B cell (primary cell): ENCODE data around the gene CPLX1. TPM values are rescaled to one million over a fixed set of nuclear protein-coding genes. Genes with fewer than 3 reads are reported as not detected.
A peak's percentile ranks its signal among the peaks of the same experiment; 100 is the strongest.

Experiments
- ATAC-seq: fragments of 200-7000 bp; cut with Tn5 transposase; one replicate; pipeline ENCODE4 v1.10.0; 2021; ENCODE audit warnings: low read depth, mild to moderate bottlenecking, moderate number of reproducible peaks, moderate library complexity
- CTCF ChIA-PET: fragments of 350-600 bp; sonication (Branson Sonifier 250); formaldehyde crosslinking; loops from one replicate; lab custom pipeline; 2021; ENCODE audit warnings: antibody characterized with exemption, inconsistent platforms; lab: Charles Lee
- POLR2A ChIA-PET: fragments of 350-600 bp; sonication (Branson Sonifier 250); formaldehyde crosslinking; loops from one replicate; lab custom pipeline; 2021; ENCODE audit warnings: antibody characterized with exemption; lab: Charles Lee
- DNase-seq: peaks from one replicate; pipeline ENCODE4 v3.0.0; 2013
- H2AFZ ChIP-seq: 2 replicates; pipeline ENCODE4 v1.6.1; 2012; ENCODE audit warnings: mild to moderate bottlenecking, low read depth, low read length; ENCODE audit not compliant: insufficient read depth, poor library complexity, severe bottlenecking
- H3K27ac ChIP-seq, 2 donors: 1 replicate in 1 of 2; 2 replicates in 1 of 2; pipeline ENCODE4 v1.5.1; 2012 to 2013; ENCODE audit warnings: low read length in 2 of 2, mild to moderate bottlenecking in 2 of 2, moderate library complexity in 1 of 2
- H3K27me3 ChIP-seq, 4 experiments: fragments of 200-600 bp in 1 of 4; sonication (generic) in 1 of 4; replicated peaks in 1 of 4; 1 replicate in 2 of 4; 2 replicates in 2 of 4; pipeline versions ENCODE4 v1.6.1 to v1.7.0; 2013 to 2016; ENCODE audit warnings: low read length in 3 of 4, mild to moderate bottlenecking in 2 of 4, mixed read lengths in 1 of 4, moderate library complexity in 1 of 4; ENCODE audit not compliant: insufficient read depth in 4 of 4, control insufficient read depth in 3 of 4; ENCODE audit errors: control extremely low read depth in 1 of 4
- H3K36me3 ChIP-seq, 2 experiments: replicated peaks in 1 of 2; 1 replicate in 1 of 2; 2 replicates in 1 of 2; pipeline versions ENCODE4 v1.6.1 to v1.7.1; 2013; ENCODE audit warnings: low read length in 1 of 2; ENCODE audit not compliant: insufficient read depth in 2 of 2, control insufficient read depth in 1 of 2; ENCODE audit errors: control extremely low read depth in 1 of 2, extremely low read depth in 1 of 2
- H3K4me1 ChIP-seq, 2 donors: fragments of 200-600 bp in 1 of 2; sonication (generic) in 1 of 2; 1 replicate in 1 of 2; 2 replicates in 1 of 2; pipeline versions ENCODE4 v1.5.1 to v1.6.1; 2013 to 2017; ENCODE audit warnings: low read length in 2 of 2; ENCODE audit not compliant: control insufficient read depth in 2 of 2, insufficient read depth in 2 of 2
- H3K4me2 ChIP-seq: replicated peaks from 2 replicates; pipeline ENCODE3; 2012; ENCODE audit warnings: mild to moderate bottlenecking, low read depth, low read length; ENCODE audit not compliant: poor library complexity, severe bottlenecking
- H3K4me3 ChIP-seq, 5 experiments: fragments of 200-600 bp in 1 of 5; sonication (generic) in 1 of 5; 1 replicate in 3 of 5; 2 replicates in 2 of 5; pipeline versions ENCODE4 v1.5.1 to v1.7.0; 2011 to 2016; ENCODE audit warnings: low read length in 4 of 5, mild to moderate bottlenecking in 4 of 5, low read depth in 2 of 5, control low read depth in 1 of 5, moderate library complexity in 1 of 5; ENCODE audit not compliant: insufficient read depth in 1 of 5; ENCODE audit errors: control extremely low read depth in 1 of 5, extremely low read depth in 1 of 5
- H3K79me2 ChIP-seq: fragments of 200-600 bp; sonication (generic); one replicate; pipeline ENCODE4 v1.6.0; 2016; ENCODE audit warnings: low read length; ENCODE audit not compliant: control insufficient read depth, insufficient read depth
- H3K9ac ChIP-seq: fragments of 200-600 bp; sonication (generic); 2 replicates; pipeline ENCODE4 v1.6.1; 2017; ENCODE audit warnings: mild to moderate bottlenecking, low read length, moderate library complexity
- H3K9me3 ChIP-seq, 3 donors: one replicate each; pipeline versions ENCODE4 v1.6.1 to v1.7.1; 2013; ENCODE audit warnings: low read length in 2 of 3; ENCODE audit not compliant: control insufficient read depth in 2 of 3, insufficient read depth in 1 of 3; ENCODE audit errors: control extremely low read depth in 1 of 3
- H4K20me1 ChIP-seq: 2 replicates; pipeline ENCODE4 v1.6.0; 2012; ENCODE audit warnings: mild to moderate bottlenecking, low read length; ENCODE audit not compliant: insufficient read depth, control insufficient read depth, poor library complexity, severe bottlenecking
- H3K27ac Mint-ChIP-seq: one replicate; pipeline ENCODE4 v1.8.0; 2021; ENCODE audit warnings: mixed read lengths
- H3K27me3 Mint-ChIP-seq: one replicate; pipeline ENCODE4 v1.8.0; 2021; ENCODE audit warnings: mixed read lengths
- H3K4me1 Mint-ChIP-seq: one replicate; pipeline ENCODE4 v1.8.0; 2021; ENCODE audit warnings: mixed read lengths
- H3K4me3 Mint-ChIP-seq: one replicate; pipeline ENCODE4 v1.8.0; 2021; ENCODE audit warnings: mixed read lengths
- H3K9me3 Mint-ChIP-seq: one replicate; pipeline ENCODE4 v1.8.0; 2022; ENCODE audit warnings: mixed read lengths; ENCODE audit not compliant: insufficient read depth
- CTCF ChIP-seq: fragments of 200-600 bp; IDR thresholded peaks from one replicate; pipeline ENCODE4 v1.8.0; 2022; ENCODE audit warnings: antibody characterized with exemption, mild to moderate bottlenecking
- EZH2 ChIP-seq: IDR thresholded peaks from 2 replicates; pipeline ENCODE4 v1.6.1; 2012; ENCODE audit warnings: borderline replicate concordance, low read depth, mild to moderate bottlenecking, moderate library complexity, low read length; ENCODE audit not compliant: insufficient read depth, poor library complexity, severe bottlenecking
- WGBS: methylation state at CpG from one replicate; pipeline ENCODE4 v1.1.5; 2013; ENCODE audit warnings: missing lambda C conversion rate; ENCODE audit not compliant: insufficient coverage; 5-methylcytosine and 5-hydroxymethylcytosine counted together
- intact Hi-C: fragments of 100-400 bp; cut with micrococcal nuclease; formaldehyde crosslinking; loops from one replicate; pipeline ENCODE4 v1.10.0; 2022
- polyA plus RNA-seq: library from polyadenylated mRNA; depleted of rRNA; stranded (reverse); fragments of >200 nt; gene quantifications from 2 replicates; pipeline ENCODE4 v1.2.3, GENCODE V29; 2012
- total RNA-seq, 2 donors: library from RNA; stranded (reverse); fragments of 120-200 nt in 1 of 2; gene quantifications; 1 replicate in 1 of 2; 2 replicates in 1 of 2; pipeline versions ENCODE4 v1.2.3 to v1.2.4, GENCODE V29; 2013 to 2022

CPLX1 gene
- total and polyA plus RNA-seq, 2 donors (not counting 1 experiment from before 2014, with no cell fraction given), result not detected

DNA sequence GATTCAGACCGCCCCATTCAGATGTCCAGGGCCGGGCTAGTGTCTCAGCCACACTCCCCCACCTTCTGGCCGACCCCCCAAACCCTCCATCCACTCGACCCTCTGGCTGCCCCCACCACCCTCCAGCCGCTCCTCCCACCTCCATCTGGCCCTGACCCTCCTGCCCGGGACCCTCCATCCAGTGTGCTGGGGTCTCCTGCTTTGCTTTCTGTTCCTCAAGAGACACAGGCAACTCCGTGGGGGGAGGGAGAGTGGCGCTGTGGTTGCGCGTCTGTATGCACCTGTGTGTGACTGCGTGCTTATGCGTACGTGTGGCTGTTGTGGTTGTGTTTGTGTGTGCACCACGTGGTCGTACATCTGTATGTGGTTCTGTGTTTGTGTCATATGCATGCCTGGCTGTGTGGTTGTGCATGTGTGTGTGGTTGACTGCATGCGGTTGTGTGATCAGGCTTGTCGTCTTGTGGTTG, 33.3 kb downstream of the CPLX1 start:
- POLR2A ChIA-PET, result no interaction called here
- H4K20me1 ChIP-seq, result no peaks in the 10 kb centered on the region
- H3K9me3 ChIP-seq, result peaks cover 0 to 9% (median 0%) of the 10 kb centered on the region in 3 donors
- H3K4me1 Mint-ChIP-seq, result peaks cover 29% of the 10 kb centered on the region
- H3K4me1 ChIP-seq, result peaks cover 36 to 39% of the 10 kb centered on the region in 2 donors
- no peaks in the 10 kb centered on the region for H3K9me3 Mint-ChIP-seq
- H3K27ac ChIP-seq, result no peak overlapping the region
- 41% methylated on average over 14 of the region's 17 CpGs for WGBS
- no peak overlapping the region for H2AFZ ChIP-seq
- no peak for TF ChIP-seq CTCF
- no peak for TF ChIP-seq EZH2
- CTCF ChIA-PET, result no interaction called here
- peak; percentile 54 for DNase-seq
- H3K27me3 ChIP-seq, result peaks cover 0 to 59% (median 31%) of the 10 kb centered on the region in 4 experiments
- H3K79me2 ChIP-seq, result no peaks in the 10 kb centered on the region
- peak overlapping the region; percentile 79 for H3K4me3 Mint-ChIP-seq
- H3K4me2 ChIP-seq, result peak overlapping the region; percentile 44
- H3K27me3 Mint-ChIP-seq, result peaks cover 41% of the 10 kb centered on the region
- intact Hi-C loops, result no loop called here
- no peak overlapping the region for H3K9ac ChIP-seq
- H3K36me3 ChIP-seq, result no peaks in the 10 kb centered on the region
- ATAC-seq, result peak; percentile 28
- H3K27ac Mint-ChIP-seq, result peak overlapping the region; percentile 43
- peak overlapping the region in 1 of 5 experiments; percentile 1 for H3K4me3 ChIP-seq

DNA sequence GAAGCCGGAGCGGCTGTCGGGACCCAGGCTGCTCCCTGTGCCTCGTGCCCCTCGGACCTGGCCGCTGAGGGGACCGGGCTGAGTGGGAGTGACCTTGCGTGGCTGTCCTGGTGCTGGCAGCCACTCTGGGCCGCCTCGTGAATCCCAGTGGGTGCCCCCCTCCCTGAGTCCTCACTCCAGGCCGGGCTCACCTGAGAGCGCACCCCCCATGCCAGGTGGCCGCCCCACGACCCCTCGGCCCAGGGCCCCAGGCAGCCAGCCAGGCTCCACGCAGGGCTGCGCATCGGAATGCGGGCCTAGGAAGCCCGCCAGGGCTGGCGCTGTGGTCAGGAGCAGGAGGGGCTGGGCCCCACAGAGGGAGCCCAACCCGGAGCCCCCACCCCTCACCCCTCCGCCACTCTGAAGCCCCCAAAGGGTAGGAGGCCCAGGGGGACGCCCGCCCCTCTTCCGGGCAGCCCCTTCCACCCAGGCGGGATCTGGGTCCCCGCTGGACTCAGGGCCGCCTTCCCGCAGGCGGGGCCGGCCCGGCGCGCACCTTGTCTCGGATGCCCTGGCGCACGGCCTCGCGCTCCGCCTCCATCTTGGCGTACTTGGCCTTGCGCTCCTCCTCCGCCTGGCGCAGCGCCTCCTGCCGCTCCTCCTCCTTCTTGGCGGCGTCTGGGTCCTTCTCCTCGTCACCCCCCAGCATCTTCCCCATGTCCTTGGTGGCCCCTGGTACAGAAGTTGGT, 33.9 kb downstream of the CPLX1 start:
- Histone ChIP-seq H4K20me1 (no peaks in the 10 kb centered on the region), H3K4me1 (peaks cover 36 to 39% of the 10 kb centered on the region in 2 donors), H3K4me3 (peak overlapping the region in 1 of 5 experiments; percentile 1), H3K9ac (no peak overlapping the region), H3K27me3 (peaks cover 0 to 65% (median 32%) of the 10 kb centered on the region in 4 experiments), H3K79me2 (no peaks in the 10 kb centered on the region), H3K36me3 (no peaks in the 10 kb centered on the region), H3K4me2 (peak overlapping the region; percentile 44), H2AFZ (no peak overlapping the region), H3K9me3 (peaks cover 0 to 9% (median 0%) of the 10 kb centered on the region in 3 donors), H3K27ac (no peak overlapping the region)
- H3K27me3 Mint-ChIP-seq, result peaks cover 44% of the 10 kb centered on the region
- TF ChIP-seq EZH2 (no peak), CTCF (no peak)
- ATAC-seq, result peak; percentile 14
- H3K4me1 Mint-ChIP-seq, result peaks cover 32% of the 10 kb centered on the region
- no peaks in the 10 kb centered on the region for H3K9me3 Mint-ChIP-seq
- H3K27ac Mint-ChIP-seq, result no peak overlapping the region
- 14% methylated on average over 46 of the region's 50 CpGs for WGBS
- POLR2A ChIA-PET, result no interaction called here
- intact Hi-C loops, result no loop called here
- CTCF ChIA-PET, result no interaction called here
- DNase-seq, result peak; percentile 29
- peak overlapping the region; percentile 79 for H3K4me3 Mint-ChIP-seq
